Mammary epithelial cell (primary cell): ENCODE results near the gene FGF12.

Experiments
- EZH2 ChIP-seq: IDR thresholded peaks from 2 replicates; pipeline ENCODE4 v1.6.1; 2012; ENCODE audit warnings: low read length, inconsistent platforms, borderline replicate concordance
- TF ChIP-seq, protein P1 (sequence below), 2 donors: IDR thresholded peaks in 1 of 2; conservative IDR thresholded peaks in 1 of 2; 2 replicates each; pipeline ENCODE4 v1.5.1; 2011 to 2012; ENCODE audit warnings: inconsistent platforms in 2 of 2, low read length in 2 of 2, mild to moderate bottlenecking in 2 of 2, control low read depth in 1 of 2, low read depth in 1 of 2; ENCODE audit not compliant: insufficient read depth in 1 of 2; ENCODE audit errors: extremely low read depth in 1 of 2

DNA sequence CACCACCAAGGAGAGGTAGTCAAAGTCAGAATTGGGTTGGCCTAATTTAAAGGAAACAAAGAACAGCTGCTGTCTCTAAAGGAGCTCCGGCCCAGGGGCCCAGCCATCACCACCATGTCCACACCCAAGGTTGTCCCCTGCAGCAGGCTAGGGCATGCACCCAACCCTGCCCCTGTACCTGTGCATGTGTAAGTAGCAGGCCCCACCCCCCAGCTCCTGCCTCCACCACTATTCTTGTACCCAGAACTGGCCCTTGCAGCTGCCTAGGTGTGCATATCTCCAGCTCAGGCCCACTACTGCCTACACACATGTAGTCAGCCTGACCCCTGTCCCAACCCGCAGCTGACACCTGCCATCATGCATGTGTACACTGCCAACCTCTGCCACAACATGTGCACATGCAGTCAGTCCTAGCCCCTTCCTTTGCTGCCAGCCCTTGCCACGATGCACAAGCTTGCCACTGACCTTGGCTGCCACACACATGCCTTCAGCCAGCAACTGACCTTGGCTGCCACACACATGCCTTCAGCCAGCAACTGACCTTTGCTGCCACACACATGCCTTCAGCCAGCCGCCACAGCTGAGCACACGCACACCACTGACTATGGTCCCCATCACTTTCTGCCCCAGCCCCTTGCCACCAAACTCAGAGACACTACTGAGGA is 39.7 kb downstream of the FGF12 start:
- TF ChIP-seq, protein P1, sequence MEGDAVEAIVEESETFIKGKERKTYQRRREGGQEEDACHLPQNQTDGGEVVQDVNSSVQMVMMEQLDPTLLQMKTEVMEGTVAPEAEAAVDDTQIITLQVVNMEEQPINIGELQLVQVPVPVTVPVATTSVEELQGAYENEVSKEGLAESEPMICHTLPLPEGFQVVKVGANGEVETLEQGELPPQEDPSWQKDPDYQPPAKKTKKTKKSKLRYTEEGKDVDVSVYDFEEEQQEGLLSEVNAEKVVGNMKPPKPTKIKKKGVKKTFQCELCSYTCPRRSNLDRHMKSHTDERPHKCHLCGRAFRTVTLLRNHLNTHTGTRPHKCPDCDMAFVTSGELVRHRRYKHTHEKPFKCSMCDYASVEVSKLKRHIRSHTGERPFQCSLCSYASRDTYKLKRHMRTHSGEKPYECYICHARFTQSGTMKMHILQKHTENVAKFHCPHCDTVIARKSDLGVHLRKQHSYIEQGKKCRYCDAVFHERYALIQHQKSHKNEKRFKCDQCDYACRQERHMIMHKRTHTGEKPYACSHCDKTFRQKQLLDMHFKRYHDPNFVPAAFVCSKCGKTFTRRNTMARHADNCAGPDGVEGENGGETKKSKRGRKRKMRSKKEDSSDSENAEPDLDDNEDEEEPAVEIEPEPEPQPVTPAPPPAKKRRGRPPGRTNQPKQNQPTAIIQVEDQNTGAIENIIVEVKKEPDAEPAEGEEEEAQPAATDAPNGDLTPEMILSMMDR (conservative IDR thresholded peaks at IDR 0.05 in 1 of 2, IDR thresholded peaks at IDR 0.05 in 1 of 2; ENCODE audit: extremely low read depth in 1 of 2, insufficient read depth in 1 of 2, low read depth in 1 of 2, low read length in 2 of 2): no peak
- no peak for TF ChIP-seq EZH2
